ENCODE measurements around the gene RNF141.

Gene RNF141

GRCh38 chr11:10478574-10479550 lies 62.1 kb downstream of the RNF141 start:
- DNase-seq: no peak

- DNase-seq: no peak
These were observed 62.9 kb downstream of the RNF141 start for GRCh38 chr11:10478066-10478465.

- no peak for DNase-seq
These were observed 63.3 kb downstream of the RNF141 start for GRCh38 chr11:10477690-10478046.

GRCh38 chr11:10476927-10477689 lies 63.9 kb downstream of the RNF141 start:
- DNase-seq: no peak

GRCh38 chr11:10476342-10476741 lies 64.6 kb downstream of the RNF141 start:
- no peak for DNase-seq

- DNase-seq: no peak
These were observed 66.4 kb downstream of the RNF141 start for GRCh38 chr11:10474551-10474950.

GRCh38 chr11:10473371-10473770 lies 67.6 kb downstream of the RNF141 start:
- no peak for DNase-seq

- no peak for DNase-seq
These were observed 78.2 kb downstream of the RNF141 start for GRCh38 chr11:10462746-10463300.
